ENCODE measurements around the gene PCDHGB1.
"Not testable (repeated sequence)": the region's sequence is repeated elsewhere in the genome, so short reads cannot be mapped to it uniquely, and the experiment has no call there.

PCDHGB1 gene

DNA sequence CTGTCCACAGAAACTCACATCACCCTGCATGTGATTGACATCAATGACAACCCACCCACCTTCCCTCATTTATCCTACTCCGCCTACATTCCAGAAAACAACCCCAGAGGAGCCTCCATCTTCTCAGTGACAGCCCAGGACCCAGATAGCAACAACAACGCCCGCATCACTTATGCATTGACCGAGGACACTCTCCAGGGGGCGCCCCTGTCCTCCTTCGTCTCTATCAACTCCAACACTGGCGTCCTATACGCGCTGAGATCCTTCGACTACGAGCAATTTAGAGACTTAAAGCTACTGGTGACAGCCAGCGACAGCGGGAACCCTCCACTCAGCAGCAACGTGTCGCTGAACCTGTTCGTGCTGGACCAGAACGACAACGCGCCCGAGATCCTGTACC, 4.6 kb upstream of the PCDHGB1 start:
- H3K4me3 ChIP-seq (ENCODE audit: low read depth, low read length) = no peak overlapping the region

DNA sequence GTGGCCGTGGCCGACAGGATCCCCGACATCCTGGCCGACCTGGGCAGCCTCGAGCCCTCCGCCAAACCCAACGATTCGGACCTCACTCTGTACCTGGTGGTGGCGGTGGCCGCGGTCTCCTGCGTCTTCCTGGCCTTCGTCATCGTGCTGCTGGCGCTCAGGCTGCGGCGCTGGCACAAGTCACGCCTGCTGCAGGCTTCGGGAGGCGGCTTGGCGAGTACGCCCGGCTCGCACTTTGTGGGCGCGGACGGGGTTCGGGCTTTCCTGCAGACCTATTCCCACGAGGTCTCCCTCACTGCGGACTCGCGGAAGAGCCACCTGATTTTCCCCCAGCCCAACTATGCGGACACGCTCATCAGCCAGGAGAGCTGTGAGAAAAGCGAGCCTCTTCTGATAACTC, 3.9 kb upstream of the PCDHGB1 start:
- not testable (repeated sequence) for H3K4me3 ChIP-seq (ENCODE audit: low read depth, low read length)

DNA sequence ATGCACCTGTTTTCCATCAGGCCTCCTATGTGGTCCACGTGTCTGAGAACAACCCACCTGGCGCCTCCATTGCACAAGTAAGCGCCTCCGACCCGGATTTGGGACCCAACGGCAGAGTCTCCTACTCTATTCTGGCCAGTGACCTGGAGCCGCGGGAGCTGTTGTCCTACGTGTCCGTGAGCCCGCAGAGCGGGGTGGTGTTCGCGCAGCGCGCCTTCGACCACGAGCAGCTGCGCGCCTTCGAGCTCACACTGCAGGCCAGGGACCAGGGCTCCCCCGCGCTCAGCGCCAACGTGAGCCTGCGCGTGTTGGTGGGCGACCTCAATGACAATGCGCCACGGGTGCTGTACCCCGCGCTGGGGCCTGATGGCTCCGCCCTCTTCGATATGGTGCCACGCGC, 1.7 kb downstream of the PCDHGB1 start:
- no peak overlapping the region for H3K4me3 ChIP-seq (ENCODE audit: low read depth, low read length)

DNA sequence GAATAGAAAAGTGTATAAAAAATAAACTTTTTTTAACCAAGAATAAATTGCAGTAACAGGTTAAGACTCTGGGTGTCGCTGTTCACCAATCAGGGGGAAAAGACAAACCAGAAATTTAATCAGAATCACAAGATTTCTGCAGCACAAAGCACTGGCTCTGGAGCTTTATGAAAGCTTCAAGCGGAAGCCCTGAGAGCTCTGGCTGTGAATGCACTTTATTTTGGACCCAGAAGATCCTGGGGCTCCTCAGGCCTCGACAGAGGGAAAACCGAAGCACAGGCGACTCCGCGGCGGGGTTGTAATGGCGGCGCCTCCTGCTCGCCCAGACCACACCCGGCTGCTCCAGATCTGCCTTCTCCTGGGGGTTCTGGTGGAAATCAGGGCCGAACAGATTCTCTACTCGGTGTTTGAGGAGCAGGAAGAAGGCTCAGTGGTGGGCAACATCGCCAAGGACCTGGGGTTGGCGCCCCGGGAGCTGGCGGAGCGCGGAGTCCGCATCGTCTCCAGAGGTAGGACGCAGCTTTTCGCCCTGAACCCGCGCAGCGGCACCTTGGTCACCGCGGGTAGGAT, 5.1 kb downstream of the PCDHGB1 start, which contains the start of gene PCDHGA4:
Gene PCDHGA4 (plus strand): TSS at position 122 of the 570 bp plus-strand sequence. CDS start 87 bp downstream, at position 209.
- no peak within 1 kb of the TSS for H3K4me3 ChIP-seq (ENCODE audit: low read depth, low read length)

DNA sequence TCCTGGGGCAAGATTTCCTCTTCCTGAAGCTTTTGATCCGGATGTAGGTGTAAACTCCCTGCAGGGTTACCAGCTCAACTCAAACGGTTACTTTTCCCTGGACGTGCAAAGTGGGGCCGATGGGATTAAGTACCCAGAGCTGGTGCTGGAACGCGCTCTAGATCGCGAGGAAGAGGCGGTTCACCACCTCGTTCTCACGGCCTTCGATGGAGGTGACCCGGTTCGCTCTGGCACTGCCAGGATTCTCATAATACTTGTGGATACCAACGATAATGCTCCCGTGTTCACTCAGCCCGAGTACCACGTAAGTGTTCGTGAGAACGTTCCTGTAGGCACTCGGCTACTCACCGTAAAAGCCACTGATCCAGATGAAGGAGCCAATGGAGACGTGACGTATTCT, 5.7 kb downstream of the PCDHGB1 start:
- H3K4me3 ChIP-seq (ENCODE audit: low read depth, low read length) = no peak overlapping the region

DNA sequence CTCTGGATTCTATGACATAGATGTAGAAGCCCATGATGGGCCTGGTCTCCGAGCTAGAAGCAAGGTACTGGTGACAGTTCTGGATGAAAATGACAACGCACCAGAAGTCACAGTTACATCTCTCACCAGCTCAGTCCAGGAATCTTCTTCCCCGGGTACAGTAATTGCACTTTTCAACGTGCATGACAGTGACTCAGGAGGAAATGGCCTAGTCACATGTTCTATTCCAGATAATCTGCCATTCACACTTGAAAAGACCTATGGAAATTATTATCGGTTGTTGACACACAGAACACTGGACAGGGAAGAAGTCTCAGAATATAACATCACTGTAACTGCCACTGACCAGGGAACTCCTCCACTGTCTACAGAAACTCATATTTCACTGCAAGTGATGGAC, 6.2 kb downstream of the PCDHGB1 start:
- H3K4me3 ChIP-seq (ENCODE audit: low read depth, low read length) = no peak overlapping the region

DNA sequence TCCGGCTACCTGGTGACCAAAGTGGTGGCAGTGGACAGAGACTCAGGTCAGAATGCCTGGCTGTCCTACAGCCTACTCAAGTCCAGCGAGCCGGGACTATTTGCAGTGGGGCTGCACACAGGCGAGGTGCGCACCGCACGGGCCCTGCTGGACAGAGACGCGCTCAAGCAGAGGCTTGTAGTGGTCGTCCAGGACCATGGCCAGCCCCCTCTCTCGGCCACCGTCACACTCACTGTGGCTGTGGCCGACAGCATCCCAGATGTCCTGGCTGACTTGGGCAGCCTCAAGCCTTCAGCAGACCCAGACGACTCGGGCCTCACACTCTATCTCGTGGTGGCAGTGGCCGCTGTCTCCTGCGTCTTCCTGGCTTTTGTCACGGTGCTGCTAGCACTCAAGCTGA, 7.1 kb downstream of the PCDHGB1 start:
- no peak overlapping the region for H3K4me3 ChIP-seq (ENCODE audit: low read depth, low read length)

DNA sequence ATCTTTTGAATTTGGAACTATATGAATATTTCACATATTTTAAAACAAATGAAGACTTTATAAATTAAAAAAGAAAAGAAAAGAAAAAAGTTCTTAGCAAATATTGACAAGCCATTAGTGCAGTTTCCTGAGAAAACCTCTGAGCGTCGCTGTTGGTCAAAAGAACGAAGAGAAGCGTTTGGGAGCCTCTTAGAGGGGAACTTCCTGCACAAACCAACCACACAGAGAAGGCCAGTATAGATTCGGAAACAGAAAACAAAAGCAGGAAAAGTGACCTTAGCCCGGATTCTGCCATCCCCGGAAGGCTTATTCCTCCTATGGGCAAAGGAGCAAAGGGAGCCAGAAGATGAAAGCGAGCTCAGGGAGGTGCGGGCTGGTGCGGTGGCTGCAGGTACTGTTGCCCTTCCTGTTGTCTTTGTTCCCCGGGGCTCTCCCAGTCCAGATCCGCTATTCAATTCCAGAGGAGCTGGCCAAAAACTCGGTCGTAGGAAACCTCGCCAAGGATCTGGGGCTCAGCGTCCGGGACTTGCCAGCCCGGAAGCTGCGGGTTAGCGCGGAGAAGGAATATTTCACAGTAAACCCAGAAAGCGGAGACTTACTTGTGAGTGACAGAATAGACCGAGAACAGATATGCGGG, 10.0 kb downstream of the PCDHGB1 start, which contains the start of gene PCDHGB2:
Gene PCDHGB2 (plus strand): TSS at position 205 of the 637 bp plus-strand sequence. CDS start 142 bp downstream, at position 347.
- no peak within 1 kb of the TSS for H3K4me3 ChIP-seq (ENCODE audit: low read depth, low read length)

DNA sequence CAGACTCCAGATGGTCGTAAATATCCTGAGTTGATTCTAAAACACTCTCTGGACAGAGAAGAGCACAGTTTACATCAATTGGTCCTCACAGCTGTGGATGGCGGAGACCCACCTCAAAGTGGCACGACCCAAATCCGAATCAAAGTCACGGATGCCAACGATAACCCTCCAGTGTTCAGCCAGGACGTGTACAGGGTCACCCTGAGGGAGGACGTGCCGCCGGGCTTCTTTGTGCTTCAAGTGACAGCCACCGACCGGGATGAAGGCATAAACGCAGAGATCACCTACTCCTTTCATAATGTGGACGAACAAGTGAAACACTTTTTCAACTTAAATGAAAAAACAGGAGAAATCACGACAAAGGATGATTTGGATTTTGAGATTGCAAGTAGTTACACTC, 10.8 kb downstream of the PCDHGB1 start:
- no peak overlapping the region for H3K4me3 ChIP-seq (ENCODE audit: low read depth, low read length)

DNA sequence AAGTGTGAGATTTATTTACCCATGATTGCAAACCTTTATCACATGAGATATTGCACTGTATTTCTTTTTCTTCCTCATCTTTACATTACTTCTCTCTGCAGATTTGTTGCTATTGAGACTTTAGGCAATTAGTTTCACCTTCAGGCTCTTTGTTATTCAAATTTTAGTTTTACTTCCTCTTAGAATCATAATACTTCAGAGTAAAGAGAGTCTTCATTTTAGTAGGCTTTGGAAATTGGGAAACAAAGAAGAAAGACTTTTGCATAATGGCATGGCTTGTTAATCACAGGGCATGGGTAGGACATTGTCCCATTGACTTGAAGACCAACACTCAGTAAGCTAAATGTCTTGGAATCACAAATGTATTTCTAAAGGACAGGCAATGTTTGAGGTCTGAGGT, 12.8 kb downstream of the PCDHGB1 start:
- no peak overlapping the region for H3K4me3 ChIP-seq (ENCODE audit: low read depth, low read length)

DNA sequence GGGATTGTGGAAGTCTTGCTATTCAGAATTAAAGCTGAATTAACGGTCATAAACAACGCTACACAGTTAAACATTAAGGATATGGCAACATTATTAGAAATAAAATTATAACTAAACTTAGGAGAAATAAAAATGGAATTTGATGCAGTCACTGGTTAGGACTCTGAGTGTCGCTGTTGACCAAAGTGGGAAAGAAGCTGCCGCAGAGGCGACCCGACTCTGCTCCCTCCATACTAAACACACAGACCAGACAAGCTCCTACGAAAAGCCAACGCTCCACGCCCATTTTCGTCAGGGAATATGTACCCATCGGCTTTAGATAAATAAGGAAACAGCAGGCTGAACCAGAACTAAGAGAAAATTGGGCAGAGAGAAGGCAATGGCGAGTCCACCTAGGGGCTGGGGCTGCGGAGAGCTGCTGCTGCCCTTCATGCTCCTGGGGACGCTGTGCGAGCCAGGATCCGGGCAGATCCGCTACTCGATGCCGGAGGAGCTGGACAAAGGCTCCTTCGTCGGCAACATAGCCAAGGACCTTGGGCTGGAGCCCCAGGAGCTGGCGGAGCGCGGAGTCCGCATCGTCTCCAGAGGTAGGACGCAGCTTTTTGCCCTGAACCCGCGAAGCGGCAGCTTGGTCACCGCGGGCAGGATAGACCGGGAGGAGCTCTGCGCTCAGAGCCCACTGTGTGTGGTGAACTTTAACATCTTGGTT, 14.2 kb downstream of the PCDHGB1 start, which contains the start of gene PCDHGA5:
Gene PCDHGA5 (plus strand): TSS at position 211 of the 709 bp plus-strand sequence. CDS start 169 bp downstream, at position 380.
- H3K4me3 ChIP-seq (ENCODE audit: low read depth, low read length) = no peak within 1 kb of the TSS

DNA sequence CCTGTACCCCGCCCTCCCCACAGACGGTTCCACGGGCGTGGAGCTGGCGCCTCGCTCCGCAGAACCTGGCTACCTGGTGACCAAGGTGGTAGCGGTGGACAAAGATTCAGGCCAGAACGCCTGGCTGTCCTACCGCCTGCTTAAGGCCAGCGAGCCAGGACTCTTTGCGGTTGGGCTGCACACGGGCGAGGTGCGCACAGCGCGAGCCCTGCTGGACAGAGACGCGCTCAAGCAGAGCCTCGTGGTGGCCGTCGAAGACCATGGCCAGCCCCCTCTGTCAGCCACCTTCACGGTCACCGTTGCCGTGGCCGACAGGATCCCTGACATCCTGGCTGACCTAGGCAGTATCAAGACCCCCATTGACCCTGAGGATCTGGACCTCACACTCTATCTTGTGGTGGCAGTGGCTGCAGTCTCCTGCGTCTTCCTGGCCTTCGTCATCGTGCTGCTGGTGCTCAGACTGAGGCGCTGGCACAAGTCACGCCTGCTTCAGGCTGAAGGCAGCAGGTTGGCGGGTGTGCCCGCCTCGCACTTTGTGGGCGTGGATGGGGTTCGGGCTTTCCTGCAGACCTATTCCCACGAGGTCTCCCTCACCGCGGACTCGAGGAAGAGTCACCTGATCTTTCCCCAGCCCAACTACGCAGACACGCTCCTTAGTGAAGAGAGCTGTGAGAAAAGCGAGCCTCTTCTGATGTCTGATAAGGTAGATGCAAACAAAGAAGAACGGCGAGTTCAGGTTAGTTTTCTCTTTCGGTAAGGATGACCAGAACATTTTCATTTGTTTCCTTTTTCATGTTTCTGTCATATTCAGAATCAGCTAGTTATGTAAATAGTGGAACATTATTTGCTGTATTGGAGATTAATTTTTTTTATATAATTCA, 16.4 kb downstream of the PCDHGB1 start:
- H3K4me3 ChIP-seq (ENCODE audit: low read depth, low read length) = no peak overlapping the region

DNA sequence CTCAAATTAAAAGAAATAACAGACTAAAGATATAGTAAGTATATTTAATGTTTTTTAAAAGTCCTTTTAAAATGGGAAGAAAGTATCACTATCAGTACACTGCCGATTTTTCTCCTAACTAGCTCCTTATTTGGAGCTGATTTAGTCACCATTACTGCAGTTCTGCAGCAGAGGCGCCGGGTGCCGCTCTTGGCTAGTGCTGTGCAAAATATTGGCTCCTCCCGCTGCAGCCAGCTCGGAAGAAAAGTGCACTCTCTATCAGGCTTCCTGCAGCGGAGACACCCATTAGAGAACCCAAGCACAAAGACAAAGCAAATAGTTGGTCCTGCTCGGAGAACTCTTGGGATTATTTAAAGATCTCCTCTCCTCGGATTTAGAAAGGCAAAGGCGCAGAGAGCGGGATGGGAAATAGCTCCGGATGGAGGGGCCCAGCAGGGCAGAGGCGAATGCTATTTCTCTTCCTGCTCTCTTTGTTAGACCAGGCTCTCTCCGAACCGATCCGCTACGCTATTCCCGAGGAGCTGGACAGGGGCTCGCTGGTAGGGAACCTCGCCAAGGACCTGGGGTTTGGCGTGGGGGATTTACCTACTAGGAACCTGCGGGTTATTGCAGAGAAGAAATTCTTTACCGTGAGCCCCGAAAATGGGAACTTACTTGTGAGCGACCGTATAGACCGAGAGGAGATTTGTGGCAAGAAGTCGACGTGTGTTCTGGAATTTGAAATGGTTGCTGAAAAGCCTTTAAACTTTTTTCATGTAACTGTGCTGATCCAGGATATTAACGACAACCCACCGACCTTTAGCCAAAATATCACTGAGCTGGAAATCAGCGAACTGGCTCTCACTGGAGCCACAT, 20.3 kb downstream of the PCDHGB1 start, which contains the start of gene PCDHGB3:
Gene PCDHGB3 (plus strand): TSS at position 249 of the 855 bp plus-strand sequence. CDS start 153 bp downstream, at position 402.
- no peak within 1 kb of the TSS for H3K4me3 ChIP-seq (ENCODE audit: low read depth, low read length)

DNA sequence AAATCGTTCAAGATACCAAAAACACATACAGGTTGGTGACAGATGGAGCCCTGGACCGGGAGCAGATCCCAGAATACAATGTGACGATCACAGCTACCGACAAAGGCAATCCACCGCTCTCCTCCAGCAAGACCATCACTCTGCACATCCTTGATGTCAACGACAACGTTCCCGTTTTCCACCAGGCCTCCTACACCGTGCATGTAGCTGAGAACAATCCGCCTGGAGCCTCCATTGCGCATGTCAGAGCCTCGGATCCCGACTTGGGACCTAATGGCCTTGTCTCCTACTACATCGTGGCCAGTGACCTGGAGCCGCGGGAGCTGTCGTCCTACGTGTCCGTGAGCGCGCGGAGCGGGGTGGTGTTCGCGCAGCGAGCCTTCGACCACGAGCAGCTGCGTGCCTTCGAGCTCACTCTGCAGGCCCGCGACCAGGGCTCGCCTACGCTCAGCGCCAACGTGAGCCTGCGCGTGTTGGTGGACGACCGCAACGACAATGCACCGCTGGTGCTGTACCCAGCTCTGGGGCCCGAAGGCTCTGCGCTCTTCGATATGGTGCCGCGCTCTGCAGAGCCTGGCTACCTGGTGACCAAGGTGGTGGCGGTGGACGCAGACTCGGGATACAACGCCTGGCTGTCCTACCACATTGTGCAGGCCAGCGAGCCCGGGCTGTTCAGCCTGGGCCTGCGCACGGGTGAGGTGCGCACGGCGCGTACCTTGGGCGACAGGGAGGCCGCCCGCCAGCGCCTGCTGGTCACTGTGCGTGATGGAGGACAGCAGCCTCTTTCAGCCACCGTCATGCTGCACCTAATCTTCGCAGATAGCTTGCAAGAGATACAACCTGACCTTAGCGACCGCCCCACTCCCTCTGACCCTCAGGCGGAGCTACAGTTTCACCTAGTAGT, 21.9 kb downstream of the PCDHGB1 start:
- H3K4me3 ChIP-seq (ENCODE audit: low read depth, low read length) = no peak overlapping the region

DNA sequence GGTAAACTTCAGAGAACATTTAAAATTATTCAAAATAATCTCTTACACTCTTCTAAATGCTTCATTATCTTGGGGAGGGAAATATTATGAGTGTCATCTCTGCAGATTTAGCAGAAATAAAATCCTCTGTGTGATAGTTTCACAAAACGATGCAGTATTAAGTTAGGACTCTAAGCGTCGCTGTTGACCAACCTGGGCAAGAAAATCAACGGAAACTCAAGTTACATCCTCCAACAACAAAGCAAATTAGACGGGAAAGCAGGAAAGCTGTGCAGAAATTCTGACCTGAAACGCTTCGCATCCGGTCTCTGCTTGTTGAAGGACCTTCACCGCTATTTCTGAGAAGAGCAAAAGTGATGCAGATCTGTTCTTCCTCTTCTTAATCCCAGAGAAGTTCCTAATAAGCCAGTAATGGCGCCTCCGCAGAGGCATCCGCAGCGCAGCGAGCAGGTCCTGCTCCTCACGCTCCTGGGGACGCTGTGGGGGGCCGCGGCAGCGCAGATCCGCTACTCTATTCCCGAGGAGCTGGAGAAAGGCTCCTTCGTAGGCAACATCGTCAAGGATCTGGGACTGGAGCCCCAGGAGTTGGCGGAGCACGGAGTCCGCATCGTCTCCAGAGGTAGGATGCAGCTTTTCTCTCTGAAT, 23.9 kb downstream of the PCDHGB1 start, which contains the start of gene PCDHGA6:
Gene PCDHGA6 (plus strand): TSS at position 219 of the 645 bp plus-strand sequence. CDS start 193 bp downstream, at position 412.
- no peak within 1 kb of the TSS for H3K4me3 ChIP-seq (ENCODE audit: low read depth, low read length)

DNA sequence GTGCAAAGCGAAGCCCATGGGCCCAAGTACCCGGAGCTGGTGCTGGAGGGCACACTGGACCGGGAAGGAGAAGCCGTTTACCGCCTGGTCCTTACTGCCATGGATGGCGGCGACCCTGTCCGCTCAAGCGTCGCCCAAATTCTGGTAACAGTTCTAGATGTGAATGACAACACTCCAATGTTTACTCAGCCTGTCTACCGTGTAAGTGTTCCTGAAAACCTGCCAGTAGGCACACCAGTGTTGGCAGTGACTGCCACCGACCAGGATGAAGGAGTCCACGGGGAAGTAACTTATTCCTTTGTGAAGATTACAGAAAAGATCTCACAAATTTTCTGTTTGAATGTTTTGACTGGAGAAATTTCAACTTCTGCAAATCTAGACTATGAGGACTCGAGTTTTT, 24.7 kb downstream of the PCDHGB1 start:
- no peak overlapping the region for H3K4me3 ChIP-seq (ENCODE audit: low read depth, low read length)

DNA sequence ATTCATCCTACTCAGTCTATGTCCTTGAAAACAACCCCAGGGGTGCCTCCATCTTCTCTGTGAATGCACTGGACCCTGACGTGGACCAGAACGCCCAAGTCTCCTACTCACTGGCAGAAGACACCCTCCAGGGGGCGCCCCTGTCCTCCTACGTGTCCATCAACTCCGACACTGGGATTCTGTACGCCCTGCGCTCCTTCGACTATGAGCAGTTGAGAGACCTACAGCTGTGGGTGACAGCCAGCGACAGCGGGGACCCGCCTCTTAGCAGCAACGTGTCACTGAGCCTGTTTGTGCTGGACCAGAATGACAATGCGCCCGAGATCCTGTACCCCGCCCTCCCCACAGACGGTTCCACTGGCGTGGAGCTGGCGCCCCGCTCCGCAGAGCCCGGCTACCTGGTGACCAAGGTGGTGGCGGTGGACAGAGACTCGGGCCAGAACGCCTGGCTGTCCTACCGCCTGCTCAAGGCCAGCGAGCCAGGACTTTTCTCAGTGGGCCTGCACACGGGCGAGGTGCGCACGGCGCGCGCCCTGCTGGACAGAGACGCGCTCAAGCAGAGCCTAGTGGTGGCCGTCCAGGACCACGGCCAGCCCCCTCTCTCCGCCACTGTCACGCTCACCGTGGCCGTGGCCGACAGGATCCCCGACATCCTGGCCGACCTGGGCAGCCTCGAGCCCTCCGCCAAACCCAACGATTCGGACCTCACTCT, 25.7 kb downstream of the PCDHGB1 start:
- not testable (repeated sequence) for H3K4me3 ChIP-seq (ENCODE audit: low read depth, low read length)
